ENCODE data around the gene GDA.

The GDA gene

DNA sequence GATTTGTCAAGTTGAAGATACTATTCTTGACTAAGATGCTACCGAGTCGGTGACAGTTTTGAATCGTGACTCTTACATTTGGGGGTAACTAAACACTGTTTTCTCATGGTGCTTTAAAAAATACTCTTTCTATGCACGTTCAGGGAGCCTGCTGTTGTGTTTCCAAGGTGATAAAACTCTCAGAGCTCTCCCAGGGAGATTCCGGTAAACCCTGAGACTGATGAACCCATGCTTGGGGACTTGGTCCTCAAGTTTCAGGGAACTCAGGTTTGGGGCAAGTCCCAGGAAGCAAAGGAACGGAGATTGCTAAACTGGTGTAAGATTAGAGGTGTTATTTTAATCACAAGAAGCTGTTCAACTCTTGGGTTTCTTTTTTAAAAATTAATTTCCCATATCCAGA lies 1.4 kb downstream of the GDA start:
- DNase-seq (ENCODE audit: low read depth), result no peak

- DNase-seq (ENCODE audit: low read depth), result no peak
Measured at GRCh38 chr9:72151104-72151503, 1.9 kb downstream of the GDA start.

DNA sequence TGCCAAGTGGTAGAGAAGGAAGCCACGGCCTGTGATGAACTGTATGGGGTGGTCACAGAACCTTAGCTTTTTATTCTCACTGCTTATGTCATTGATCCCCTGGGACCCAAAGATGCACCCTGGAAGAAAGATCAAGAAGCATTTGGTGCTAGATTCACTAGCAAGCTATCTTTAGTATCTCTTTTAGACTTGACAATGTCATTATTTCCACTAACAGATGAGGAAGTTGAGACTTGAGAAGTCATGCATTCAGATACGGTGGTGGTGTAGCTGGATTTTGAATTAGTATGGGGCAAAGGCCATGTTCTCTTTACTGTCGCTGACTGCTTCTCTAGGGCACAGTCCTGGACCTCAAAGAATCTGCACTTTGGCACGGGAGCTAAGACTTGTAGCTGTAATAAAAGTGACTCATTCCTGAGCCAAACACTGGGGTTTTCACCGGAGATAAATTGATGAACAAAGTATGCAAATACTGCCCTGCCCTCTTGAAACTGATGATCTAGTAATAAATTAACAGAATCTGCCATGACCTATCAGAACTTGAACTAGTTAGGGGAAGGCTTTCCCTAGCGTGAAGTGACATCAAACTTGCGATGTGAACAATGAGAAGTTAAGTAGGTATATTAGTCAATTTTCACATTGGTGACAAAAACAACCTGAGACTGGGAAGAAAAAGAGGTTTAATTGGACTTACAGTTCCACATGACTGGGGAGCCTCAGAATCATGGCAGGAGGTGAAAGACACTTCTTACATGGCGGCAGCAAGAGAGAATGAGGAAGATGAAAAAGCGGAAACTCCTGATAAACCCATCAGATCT lies 5.4 kb downstream of the GDA start:
- no peak for DNase-seq (ENCODE audit: low read depth)

- no peak for DNase-seq (ENCODE audit: low read depth)
Measured at GRCh38 chr9:72155301-72155700, 6.1 kb downstream of the GDA start.

DNA sequence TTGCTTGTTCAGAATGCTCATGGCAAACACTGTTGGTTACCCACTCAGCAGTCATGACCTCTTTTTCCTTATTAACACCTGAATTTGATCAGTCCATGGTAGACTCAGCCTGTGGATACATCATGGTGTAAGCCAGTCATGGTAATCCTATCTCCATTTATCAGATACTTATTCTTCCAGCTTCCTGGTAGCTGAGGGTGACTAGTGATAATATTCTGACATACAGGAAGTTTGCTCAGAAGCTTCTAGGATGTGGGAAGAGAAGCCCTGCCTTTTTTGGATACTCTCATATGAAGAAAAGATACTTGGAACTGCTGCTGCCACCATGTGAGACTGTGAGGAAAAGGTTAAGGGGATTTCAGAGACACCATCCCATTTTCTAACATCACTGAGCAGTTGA lies 7.3 kb downstream of the GDA start:
- DNase-seq (ENCODE audit: low read depth), result no peak

DNA sequence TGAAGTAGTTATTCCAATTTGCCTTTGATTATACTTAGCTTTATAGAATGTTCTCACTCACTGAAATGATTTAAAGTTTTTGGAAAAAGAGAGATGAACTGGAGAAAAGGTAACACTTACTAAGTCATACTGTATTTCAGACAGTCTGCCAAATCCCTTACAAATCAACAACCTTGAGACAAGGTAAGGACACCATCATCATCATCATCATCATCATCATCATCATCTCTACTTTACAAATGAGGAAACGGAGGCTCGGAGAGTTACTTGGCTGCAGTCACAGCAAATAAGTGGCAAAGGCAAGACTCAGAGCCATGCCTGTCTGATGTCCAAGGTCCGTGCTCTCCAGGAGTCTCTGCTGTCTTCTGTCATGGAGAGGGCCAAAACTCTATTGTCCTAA lies 9.4 kb downstream of the GDA start:
- no peak for DNase-seq (ENCODE audit: low read depth)

DNA sequence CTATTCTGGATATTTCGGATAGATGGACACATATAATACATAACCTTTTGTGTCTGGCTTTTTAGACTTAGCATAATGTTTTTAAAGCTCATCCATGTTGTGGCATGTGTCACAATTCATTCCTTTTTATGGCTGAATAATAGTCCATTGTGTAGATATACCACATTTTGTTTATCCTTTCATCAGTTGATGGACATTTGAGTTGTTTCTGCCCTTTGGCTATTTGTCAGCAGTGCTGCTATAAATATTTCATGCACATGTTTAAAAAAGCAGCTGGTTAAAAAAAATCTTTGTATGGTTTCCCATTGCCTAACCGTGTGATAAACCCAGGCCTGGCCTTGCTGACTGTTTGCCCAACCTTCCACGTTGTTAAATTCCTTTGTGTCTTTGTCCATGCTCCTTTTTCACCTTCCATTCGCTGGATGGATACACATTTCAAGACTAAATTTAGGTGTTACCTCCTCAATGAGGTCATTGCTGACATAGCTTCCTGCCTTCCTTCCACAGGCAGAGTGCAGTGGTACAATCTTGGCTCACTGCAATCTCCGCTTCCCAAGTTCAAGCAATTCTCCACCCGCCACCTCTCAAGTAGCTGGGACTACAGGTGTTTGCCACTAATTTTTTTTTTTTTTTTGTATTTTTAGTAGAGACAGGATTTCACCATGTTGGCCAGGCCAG lies 11.3 kb downstream of the GDA start:
- DNase-seq (ENCODE audit: low read depth), result no peak

GRCh38 chr9:72165326-72165725 lies 16.1 kb downstream of the GDA start:
- DNase-seq (ENCODE audit: low read depth), result no peak

- DNase-seq (ENCODE audit: low read depth), result no peak
Measured at GRCh38 chr9:72165821-72166547, 16.7 kb downstream of the GDA start.

- no peak for DNase-seq (ENCODE audit: low read depth)
Measured at GRCh38 chr9:72168075-72168474, 18.8 kb downstream of the GDA start.

- DNase-seq (ENCODE audit: low read depth), result no peak
Measured at GRCh38 chr9:72169178-72169577, 19.9 kb downstream of the GDA start.

GRCh38 chr9:72173080-72173479 lies 23.8 kb downstream of the GDA start:
- DNase-seq (ENCODE audit: low read depth), result no peak

- no peak for DNase-seq (ENCODE audit: low read depth)
Measured at GRCh38 chr9:72185561-72185960, 36.3 kb downstream of the GDA start.

- DNase-seq (ENCODE audit: low read depth), result no peak
Measured at GRCh38 chr9:72187121-72187695, 38.0 kb downstream of the GDA start.

GRCh38 chr9:72188232-72188631 lies 39.0 kb downstream of the GDA start:
- DNase-seq (ENCODE audit: low read depth), result no peak

- no peak for DNase-seq (ENCODE audit: low read depth)
Measured at GRCh38 chr9:72193478-72193881, 44.2 kb downstream of the GDA start.

DNA sequence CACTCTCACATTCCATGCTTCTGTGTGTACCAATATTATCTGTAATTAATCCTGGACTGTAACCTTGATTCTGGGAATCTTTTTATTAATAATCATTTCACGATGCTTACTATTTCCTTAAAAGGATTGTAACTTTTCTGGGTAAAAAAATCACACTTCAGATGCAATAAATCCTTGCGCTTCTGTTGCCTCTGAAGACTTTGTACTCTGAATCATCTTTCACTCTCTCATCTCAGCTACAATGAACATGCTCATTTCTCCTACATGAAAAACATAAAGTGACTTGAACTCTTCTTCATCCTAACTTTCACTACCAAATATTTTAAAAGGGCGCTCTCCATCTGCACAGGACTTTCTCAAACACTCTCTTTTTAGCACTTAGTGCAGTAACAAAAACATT lies 50.0 kb downstream of the GDA start:
- no peak for DNase-seq (ENCODE audit: low read depth)

DNA sequence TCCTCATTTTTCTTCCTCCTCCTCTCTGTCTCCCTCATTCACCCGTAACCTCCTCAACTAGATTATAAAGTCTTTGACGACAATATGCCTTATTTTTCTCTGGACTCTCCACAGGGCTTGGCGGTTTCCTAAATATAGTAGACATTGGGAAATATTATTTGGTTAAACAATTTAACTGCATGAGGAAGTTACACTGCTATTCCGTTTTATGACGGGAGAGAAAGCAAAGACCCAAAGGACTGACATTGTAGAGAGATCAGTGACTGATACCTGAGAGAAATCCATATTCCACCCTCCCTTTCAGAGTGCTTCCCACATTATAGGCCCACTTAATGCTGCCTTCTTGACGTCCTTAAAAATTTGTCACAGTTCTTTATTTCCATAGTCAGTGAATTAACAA lies 51.2 kb downstream of the GDA start:
- DNase-seq (ENCODE audit: low read depth), result no peak

DNA sequence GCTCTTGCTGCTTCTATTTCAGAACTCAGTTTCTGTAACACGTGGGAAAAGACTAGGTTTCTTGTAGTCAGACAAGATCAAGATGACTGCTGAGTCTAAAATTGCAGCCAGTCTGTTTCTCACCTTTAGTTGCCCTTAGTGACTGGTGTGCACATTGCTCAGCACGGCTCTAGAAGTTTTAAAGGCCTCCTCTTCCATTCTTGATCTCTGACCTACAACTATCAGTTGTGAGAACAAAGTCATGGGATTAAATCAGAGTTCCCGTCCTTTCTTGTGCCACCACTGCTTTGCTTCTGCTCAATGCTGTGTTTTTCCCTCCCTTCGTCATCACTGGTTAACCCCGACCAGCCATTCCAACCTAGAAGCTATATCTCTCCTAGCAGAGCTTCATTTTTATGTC lies 52.8 kb downstream of the GDA start:
- DNase-seq (ENCODE audit: low read depth), result no peak

DNA sequence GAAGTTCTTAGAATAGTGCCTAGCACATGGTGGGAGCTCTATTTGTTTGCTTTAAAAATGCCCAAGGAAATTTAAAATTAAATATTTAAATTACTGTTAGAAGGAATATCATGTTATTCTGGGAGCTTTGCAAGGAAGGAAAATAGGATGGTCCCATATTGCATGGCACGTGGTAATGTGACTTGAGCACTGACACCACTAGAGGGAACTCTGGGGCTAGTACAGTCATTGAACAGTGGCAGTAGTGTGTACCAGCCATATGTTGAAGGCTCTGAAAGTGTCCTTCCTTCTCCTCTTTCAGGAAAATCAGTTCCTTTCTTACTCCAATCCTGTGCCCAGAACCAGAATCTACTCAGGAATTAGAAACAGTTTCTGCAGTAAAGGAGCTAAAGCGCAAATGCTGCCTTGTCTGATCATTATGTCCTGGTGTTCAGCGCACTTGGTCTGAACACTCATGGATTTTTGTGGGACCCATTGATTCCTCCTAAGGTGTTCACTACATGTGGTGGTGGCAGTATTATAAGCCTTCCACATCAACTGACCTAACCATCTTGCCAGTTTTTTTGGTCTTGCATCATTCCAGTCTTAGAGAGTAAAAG lies 54.1 kb downstream of the GDA start:
- peak; percentile 2 for DNase-seq (ENCODE audit: low read depth)

DNA sequence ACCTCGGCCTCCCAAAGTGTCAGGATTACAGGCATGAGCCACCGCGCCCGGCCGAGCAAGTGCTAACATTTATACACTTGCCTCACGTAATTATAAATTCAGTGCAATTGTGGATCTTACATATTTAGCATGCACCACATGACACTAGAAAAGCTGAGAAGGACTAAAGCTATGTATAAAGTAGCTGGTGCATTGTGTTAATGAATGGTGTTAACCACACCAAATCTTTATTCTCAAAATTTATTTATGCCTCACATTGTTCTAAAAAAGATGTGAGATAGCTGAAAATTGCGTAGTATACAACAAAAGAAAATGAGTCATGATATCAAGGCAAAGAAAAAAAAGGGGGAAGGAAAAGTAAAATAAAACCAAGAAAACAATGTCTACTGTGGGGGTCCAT lies 54.8 kb downstream of the GDA start:
- no peak for DNase-seq (ENCODE audit: low read depth)

DNA sequence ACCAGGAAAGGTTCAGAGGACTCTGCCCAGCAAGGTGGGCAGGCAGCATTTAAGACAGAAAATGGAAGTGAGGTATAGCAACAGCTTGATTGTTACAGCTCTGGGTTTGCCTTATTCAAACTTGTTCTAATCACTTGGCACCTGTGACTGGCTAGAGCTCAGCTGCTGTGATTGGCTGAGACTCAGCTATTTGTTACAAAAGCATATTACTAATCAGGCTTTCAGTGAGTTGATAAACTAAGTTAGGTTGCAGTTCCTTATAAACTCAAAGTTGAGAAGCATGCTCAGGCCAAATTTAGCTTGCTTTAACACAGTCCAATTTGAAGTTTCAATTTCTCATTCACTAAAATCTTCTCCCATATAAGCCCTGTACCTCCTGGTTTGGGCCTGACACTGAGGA lies 56.3 kb downstream of the GDA start:
- DNase-seq (ENCODE audit: low read depth), result no peak
